GM12874 (cell line): ENCODE data around the gene SEPTIN11.

Experiments used
- CTCF ChIP-seq: IDR thresholded peaks from 2 replicates; pipeline ENCODE4 v1.5.1; 2011; ENCODE audit warnings: low read depth, mild to moderate bottlenecking, control low read depth, low read length, moderate library complexity; ENCODE audit not compliant: insufficient read depth

Gene SEPTIN11

GRCh38 chr4:76991161-76991660 lies 41.7 kb downstream of the SEPTIN11 start:
- TF ChIP-seq CTCF: no peak

- no peak for TF ChIP-seq CTCF
These were observed 44.5 kb downstream of the SEPTIN11 start for GRCh38 chr4:76993787-76994641.

- TF ChIP-seq CTCF: no peak
These were observed 46.2 kb downstream of the SEPTIN11 start for GRCh38 chr4:76995776-76996175.

- TF ChIP-seq CTCF: no peak
These were observed 46.9 kb downstream of the SEPTIN11 start for GRCh38 chr4:76996445-76996844.

GRCh38 chr4:76997077-76997476 lies 47.5 kb downstream of the SEPTIN11 start:
- TF ChIP-seq CTCF: no peak

GRCh38 chr4:76997532-76997931 lies 48.0 kb downstream of the SEPTIN11 start:
- TF ChIP-seq CTCF: no peak

- no peak for TF ChIP-seq CTCF
These were observed 48.8 kb downstream of the SEPTIN11 start for GRCh38 chr4:76998251-76998901.
